GM19099 (cell line): ENCODE results near the gene DHRS3.

Source experiments
- POLR2A ChIP-seq: IDR thresholded peaks from 3 replicates; pipeline ENCODE4 v1.6.1; 2011; ENCODE audit warnings: low read depth; ENCODE audit not compliant: insufficient read length; ENCODE audit errors: extremely low read depth

Gene DHRS3

GRCh38 chr1:12548279-12548972 is 69.6 kb downstream of the DHRS3 start:
- TF ChIP-seq POLR2A, result no peak

- no peak for TF ChIP-seq POLR2A
These were observed 70.3 kb downstream of the DHRS3 start for GRCh38 chr1:12547586-12548225.

DNA sequence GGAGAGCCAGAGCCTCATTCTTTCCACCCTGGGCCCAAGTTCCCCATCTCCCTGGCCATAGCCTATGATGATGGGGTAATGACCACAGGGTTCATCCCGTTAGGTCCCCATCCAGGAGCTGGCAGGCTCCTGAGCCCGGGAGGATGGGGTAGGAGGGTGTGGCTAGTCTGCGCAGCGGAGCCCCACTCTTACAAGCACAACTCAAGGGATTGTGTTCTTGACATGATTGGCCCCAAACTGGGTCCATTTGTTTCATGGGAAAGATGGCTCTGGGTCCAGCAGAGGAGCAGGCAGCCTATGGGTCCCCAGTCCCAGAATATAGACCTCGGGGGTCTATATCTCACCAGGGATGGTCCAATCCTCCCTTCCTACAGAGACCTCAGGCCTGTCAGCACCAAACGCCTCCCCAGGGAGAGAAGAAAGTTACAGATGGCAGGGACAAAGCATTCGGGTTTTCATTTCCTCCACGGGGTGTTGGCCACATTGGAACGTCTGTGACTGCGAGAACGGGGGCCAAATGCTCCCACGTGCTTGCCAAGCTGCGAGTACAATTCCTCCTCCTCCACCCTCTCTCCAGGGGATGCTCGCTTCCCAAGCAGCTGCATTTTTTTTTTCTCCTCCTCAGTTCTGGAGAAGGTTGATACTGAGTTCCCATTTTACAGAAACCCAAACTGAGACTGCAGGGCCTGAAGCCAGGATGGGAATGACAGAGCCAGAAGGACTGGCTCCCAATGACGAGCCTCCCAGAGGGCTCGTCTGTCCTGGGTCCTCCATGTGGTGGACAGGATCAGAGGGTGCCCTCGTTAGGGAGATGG is 71.0 kb downstream of the DHRS3 start:
- TF ChIP-seq POLR2A, result no peak

DNA sequence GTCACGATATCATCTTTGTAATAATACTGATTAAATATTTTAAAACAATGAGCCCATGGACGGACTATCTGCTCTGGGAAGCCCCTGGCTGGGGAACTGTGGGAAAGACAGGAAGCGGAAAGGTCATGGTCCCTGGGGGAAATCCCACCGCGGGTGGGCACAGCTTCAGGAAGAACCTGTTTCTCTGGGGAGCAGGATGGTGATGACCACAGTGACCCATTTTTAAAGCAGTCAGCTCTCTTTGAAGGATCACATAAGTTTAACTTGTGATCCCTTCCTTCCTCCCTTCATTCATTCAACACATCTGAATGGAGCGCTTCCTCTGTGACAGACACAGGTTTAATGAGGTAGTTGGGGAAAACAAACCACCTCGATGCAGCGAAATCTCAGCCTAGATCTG is 73.0 kb downstream of the DHRS3 start:
- no peak for TF ChIP-seq POLR2A

GRCh38 chr1:12544357-12544756 is 73.7 kb downstream of the DHRS3 start:
- no peak for TF ChIP-seq POLR2A

- no peak for TF ChIP-seq POLR2A
These were observed 74.3 kb downstream of the DHRS3 start for GRCh38 chr1:12543740-12544154.

DNA sequence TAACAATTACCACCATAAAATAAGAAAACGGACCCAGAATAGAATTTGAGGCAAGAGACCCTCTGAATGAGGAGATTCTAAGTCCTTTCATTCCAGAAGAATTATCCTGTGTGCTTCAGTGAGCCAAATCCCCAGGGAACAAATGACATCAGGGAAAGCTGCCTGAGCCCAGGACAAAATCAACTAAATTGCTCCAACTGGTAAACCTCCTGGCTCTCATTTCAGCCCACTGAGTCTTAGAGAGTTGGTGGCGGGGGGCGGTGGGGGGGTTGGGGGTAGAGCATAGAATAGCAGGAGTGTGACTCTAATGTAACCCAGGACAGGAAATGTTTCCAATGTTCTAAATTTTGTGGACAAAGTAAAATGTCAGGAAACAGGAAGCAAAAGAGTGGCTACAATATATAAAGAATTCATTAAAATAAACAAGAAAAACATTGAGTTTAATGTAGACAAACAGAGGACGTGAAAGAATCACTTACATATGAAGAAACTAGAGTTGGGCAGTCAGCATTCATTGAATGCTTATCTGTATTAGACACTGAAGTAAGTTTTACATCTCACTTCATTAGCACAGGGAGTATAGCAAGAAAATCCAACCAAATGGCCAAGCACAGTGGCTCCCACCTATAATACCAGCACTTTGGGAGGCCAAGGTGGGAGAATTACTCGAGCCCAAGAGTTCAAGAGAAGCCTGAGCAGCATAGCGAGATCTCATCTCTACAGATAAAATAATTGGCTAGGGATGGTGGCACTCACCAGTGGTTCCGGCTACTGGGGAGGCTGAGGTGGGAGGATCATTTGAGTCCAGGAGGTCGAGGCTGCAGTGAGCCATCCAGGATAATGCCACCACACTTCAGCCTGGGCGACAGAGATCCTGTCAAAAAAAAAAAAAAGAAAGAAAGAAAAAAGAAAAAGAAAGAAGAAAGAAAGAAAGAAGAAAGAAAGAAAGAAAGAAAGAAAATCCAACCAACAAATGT is 75.1 kb downstream of the DHRS3 start:
- no peak for TF ChIP-seq POLR2A

DNA sequence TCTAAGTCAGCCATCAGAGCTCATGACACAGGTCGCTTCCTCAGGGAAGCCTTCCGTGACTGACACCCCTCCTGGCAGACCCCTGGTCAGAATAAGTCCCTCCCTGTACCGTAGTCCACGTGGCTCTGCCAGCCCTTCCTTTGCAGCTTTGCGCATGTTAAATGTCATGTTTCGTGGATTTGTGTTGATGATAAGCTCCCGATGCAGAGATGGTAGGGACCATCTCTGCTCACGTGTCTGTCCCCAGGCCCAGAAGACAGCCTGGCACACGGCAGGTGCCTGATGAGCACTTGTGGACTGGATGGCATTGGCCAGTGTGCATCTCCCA is 75.9 kb downstream of the DHRS3 start:
- no peak for TF ChIP-seq POLR2A

- no peak for TF ChIP-seq POLR2A
These were observed 76.5 kb downstream of the DHRS3 start for GRCh38 chr1:12541274-12542137.

GRCh38 chr1:12540580-12541273 is 77.3 kb downstream of the DHRS3 start:
- TF ChIP-seq POLR2A, result no peak

GRCh38 chr1:12539705-12540579 is 78.1 kb downstream of the DHRS3 start:
- no peak for TF ChIP-seq POLR2A

DNA sequence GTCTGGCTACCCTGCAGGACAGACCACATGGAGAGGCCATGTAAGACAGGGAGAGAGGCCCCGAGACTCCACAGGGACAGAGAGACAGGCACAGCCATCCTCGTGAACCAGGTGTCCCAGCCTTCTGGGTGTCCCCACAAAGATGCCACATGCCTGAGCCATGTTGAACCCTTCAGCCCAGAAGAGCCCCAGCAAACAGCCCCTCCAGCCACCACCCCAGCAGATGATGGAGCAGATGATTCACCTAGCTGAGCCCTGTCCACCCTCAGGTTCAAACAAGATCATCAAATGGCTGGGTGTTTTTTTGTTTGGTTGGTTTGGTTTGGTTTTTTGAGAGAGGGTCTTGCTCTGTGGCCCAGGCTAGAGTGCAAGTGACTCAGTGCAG is 78.7 kb downstream of the DHRS3 start:
- no peak for TF ChIP-seq POLR2A
